ENCODE results near the gene EPHB1. TPM values are rescaled to one million over a fixed set of nuclear protein-coding genes. Genes with fewer than 3 reads are reported as not detected.

The EPHB1 gene
- total and polyA plus RNA-seq, 4 donors = 0.23 to 1.7 (median 0.52) TPM

DNA sequence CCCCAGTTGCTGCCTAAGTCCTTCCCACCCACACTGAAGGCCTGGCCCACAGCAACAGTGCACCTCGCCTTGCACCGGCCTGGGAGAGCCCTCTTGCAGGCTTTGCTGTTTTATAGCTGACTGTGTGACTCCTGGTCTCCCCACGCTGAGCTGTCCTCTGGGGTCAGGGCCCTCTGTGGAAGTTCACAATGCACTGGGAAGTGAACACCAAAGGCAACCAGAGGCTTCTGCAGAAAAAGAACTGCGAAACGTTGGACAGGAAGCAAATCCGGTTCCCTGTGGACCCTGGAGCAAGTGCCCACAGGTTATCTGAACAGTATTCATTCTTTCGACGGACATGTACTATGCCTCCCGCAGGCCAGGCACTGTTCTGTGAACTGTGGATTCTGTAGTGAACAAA lies 737 bp upstream of the EPHB1 start:
- Histone ChIP-seq H3K36me3 (ENCODE audit: control insufficient read depth in 4 of 4, insufficient read depth in 3 of 4, low read depth in 1 of 4, low read length in 3 of 4) (no peaks in the 10 kb centered on the region), H3K4me3 (ENCODE audit: low read depth in 1 of 3, low read length in 3 of 3) (no peak overlapping the region), H3K27ac (ENCODE audit: low read depth in 1 of 2, low read length in 2 of 2) (no peak overlapping the region), H3K27me3 (ENCODE audit: control insufficient read depth in 4 of 4, insufficient read depth in 4 of 4, low read length in 3 of 4) (peaks cover 0 to 3% (median 0%) of the 10 kb centered on the region in 4 donors), H3K9me3 (ENCODE audit: control insufficient read depth in 4 of 4, low read length in 3 of 4) (no peaks in the 10 kb centered on the region), H3K4me1 (ENCODE audit: control insufficient read depth in 4 of 4, insufficient read depth in 4 of 4, low read length in 3 of 4) (peaks cover 4 to 26% (median 19%) of the 10 kb centered on the region in 4 donors), H3K9ac (ENCODE audit: low read depth in 1 of 2, low read length in 2 of 2) (no peak overlapping the region)
- WGBS = 61% methylated on average over 9 of the region's 9 CpGs
- TF ChIP-seq GABPA (IDR thresholded peaks at IDR 0.05 in 1 of 2, conservative IDR thresholded peaks at IDR 0.05 in 1 of 2) = no peak
- TF ChIP-seq FOXA2 (IDR thresholded peaks at IDR 0.05) = no peak
- no peak for TF ChIP-seq CTCF (IDR thresholded peaks at IDR 0.05; ENCODE audit: low read depth, low read length, missing input control)
- no peak for TF ChIP-seq RXRA (IDR thresholded peaks at IDR 0.05)
- TF ChIP-seq HNF4A (conservative IDR thresholded peaks at IDR 0.05) = no peak
- TF ChIP-seq, protein P1, sequence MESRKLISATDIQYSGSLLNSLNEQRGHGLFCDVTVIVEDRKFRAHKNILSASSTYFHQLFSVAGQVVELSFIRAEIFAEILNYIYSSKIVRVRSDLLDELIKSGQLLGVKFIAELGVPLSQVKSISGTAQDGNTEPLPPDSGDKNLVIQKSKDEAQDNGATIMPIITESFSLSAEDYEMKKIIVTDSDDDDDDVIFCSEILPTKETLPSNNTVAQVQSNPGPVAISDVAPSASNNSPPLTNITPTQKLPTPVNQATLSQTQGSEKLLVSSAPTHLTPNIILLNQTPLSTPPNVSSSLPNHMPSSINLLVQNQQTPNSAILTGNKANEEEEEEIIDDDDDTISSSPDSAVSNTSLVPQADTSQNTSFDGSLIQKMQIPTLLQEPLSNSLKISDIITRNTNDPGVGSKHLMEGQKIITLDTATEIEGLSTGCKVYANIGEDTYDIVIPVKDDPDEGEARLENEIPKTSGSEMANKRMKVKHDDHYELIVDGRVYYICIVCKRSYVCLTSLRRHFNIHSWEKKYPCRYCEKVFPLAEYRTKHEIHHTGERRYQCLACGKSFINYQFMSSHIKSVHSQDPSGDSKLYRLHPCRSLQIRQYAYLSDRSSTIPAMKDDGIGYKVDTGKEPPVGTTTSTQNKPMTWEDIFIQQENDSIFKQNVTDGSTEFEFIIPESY (IDR thresholded peaks at IDR 0.05) = no peak
- TF ChIP-seq YY1 (IDR thresholded peaks at IDR 0.05) = no peak
- TF ChIP-seq EGR1 (IDR thresholded peaks at IDR 0.05; ENCODE audit: low read depth in 2 of 2) = no peak
- no peak for TF ChIP-seq ATF3 (IDR thresholded peaks at IDR 0.05)
- no peak for TF ChIP-seq FOXA1 (IDR thresholded peaks at IDR 0.05)
- no peak for TF ChIP-seq JUND (IDR thresholded peaks at IDR 0.05)
- no peak for TF ChIP-seq HNF4G (IDR thresholded peaks at IDR 0.05)
- TF ChIP-seq NR2F2 (IDR thresholded peaks at IDR 0.05) = no peak
- no peak for TF ChIP-seq RAD21 (IDR thresholded peaks at IDR 0.05)
- no peak for TF ChIP-seq TAF1 (conservative IDR thresholded peaks at IDR 0.05)
- TF ChIP-seq REST (IDR thresholded peaks at IDR 0.05) = no peak
- TF ChIP-seq, protein P2, sequence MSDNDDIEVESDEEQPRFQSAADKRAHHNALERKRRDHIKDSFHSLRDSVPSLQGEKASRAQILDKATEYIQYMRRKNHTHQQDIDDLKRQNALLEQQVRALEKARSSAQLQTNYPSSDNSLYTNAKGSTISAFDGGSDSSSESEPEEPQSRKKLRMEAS (IDR thresholded peaks at IDR 0.05) = no peak
- TF ChIP-seq SP1 (IDR thresholded peaks at IDR 0.05) = no peak
- DNase-seq (ENCODE audit: low spot score) = no peak
